Left renal pelvis (tissue), 4 donors: Measurements from ENCODE around the gene LRRC41. TPM values are rescaled to one million over a fixed set of nuclear protein-coding genes. Genes with fewer than 3 reads are reported as not detected.
"Not testable (repeated sequence)": the region's sequence is repeated elsewhere in the genome, so short reads cannot be mapped to it uniquely, and the experiment has no call there.

Experiments used
- DNase-seq, 4 donors: peaks; one replicate each; pipeline ENCODE4 v3.0.0-alpha.2; 2013; ENCODE audit warnings: low read depth in 4 of 4, low spot score in 3 of 4
- polyA plus RNA-seq, 4 donors: library from polyadenylated mRNA; unstranded; fragments of 120-200 nt; gene quantifications; one replicate each; pipeline ENCODE4 v1.2.1, GENCODE V29; 2013; ENCODE audit not compliant: insufficient read length in 4 of 4

The LRRC41 gene
- polyA plus RNA-seq, 4 donors = 68.7 to 93.8 (median 83.4) TPM

DNA sequence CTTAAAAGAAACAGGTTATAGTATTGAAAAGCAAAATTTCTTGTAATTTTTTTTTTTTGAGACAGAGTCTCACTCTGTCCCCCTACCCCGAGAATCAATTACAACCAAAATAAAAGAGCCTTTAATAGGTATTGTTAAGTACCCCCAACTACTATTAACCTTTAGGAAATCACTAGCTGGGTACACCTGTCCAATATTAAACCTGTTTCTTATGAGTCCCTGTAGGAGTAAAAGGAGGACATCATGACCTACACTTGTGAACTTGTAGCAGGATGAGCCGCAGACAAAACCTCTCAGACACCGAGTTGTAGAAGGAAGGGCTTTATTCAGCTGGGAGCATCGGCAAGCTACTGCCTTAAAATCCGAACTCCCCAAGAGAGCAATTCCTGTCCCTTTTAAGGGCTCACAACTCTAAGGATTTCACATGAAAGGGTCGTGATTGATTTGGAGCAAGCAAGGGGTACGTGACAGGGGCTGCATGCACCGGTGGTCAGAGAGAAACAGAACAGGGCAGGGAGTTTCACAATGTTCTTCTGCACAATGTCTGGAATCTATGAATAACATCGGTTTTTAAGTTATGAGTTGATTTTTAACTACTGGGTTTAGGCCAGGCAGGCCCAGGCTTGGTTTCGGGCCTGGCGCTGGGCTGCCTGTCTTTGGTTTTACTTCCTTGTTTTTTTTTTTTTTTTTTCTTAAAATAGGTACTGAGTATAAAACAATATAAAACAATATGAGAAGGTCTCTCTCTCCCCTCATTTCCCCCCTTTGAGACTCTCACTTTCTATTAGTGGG, 22.1 kb upstream of the LRRC41 start:
- not testable (repeated sequence) for DNase-seq

DNA sequence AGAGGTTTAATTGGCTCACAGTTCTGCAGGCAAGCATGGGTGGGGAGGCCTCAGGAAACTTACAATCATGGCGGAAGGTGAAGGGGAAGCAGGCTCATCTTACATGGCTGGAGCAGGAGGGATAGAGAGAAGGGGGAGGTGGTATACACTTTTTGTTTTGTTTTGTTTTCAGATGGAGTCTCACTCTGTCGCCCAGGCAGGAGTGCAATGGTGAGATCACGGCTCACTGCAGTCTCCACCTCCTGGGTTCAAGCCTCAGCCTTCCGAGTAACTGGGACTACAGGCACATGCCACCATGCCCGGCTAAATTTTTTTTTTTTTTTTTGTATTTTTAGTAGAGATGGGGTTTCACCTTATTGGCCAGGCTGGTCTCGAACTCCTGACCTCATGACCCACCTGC, 18.8 kb upstream of the LRRC41 start:
- DNase-seq = not testable (repeated sequence)

DNA sequence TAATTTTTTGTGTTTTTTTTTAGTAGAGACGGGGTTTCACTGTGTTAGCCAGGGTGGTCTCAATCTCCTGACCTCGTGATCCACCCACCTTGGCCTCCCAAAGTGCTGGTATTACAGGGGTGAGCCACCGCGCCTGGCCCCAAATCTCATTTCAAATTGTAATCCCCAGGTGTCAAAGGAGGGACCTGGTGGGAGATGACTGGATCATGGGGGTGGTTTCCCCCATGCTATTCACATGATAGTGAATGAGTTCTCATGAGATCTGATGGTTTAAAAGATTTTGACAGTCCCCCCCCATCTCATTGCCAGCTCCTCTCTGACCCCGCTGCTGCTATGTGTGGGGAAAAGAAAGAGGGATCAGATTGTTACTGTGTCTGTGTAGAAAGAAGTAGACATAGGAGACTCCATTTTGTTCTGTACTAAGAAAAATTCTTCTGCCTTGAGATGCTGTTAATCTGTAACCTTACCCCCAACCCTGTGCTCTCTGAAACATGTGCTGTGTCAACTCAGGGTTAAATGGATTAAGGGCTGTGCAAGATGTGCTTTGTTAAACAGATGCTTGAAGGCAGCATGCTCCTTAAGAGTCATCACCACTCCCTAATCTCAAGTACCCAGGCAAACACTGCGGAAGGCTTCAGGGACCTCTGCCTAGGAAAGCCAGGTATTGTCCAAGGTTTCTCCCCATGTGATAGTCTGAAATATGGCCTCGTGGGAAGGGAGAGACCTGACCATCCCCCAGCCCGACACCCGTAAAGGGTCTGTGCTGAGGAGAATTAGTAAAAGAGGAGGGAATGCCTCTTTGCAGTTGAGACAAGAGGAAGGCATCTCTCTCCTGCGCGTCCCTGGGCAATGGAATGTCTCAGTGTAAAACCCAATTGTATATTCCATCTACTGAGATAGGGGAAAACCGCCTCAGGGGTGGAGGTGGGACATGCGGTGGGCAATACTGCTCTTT, 16.8 kb upstream of the LRRC41 start:
- not testable (repeated sequence) for DNase-seq

DNA sequence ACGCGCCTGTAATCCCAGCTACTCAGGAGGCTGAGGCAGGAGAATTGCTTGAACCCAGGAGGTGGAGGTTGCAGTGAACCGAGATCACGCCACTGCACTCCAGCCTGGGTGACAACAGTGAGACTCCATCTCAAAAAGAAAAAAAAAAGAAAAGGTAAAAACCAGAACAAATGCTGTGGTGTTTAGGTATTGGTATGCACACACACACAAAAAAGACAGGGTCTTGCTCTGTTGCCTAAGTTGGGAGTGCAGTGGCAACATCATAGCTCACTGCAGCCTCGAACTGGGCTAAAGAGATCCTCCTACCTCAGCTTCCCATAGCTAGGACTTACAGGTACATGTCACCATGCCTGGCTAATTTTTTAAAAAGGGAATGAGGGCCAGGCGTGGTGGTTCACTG, 15.9 kb upstream of the LRRC41 start:
- not testable (repeated sequence) for DNase-seq

DNA sequence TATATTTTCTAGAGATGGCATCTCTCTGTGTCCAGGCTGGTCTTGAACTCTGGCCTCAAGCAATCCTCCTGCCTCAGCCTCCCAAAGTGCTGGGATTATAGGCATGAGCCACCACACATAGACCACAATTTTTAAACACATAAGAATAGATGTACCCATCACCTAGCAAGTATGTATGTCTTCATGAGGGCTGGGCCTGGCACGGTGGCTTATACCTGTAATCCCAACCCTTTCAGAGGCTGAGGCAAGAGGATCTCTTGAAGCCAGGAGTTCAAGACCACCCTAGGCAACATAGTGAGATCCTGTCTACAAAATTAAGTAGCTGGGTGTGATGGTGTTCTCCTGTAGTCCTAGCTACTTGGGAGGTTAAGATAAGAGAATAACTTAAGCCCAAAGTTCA, 13.9 kb upstream of the LRRC41 start:
- DNase-seq = no peak

DNA sequence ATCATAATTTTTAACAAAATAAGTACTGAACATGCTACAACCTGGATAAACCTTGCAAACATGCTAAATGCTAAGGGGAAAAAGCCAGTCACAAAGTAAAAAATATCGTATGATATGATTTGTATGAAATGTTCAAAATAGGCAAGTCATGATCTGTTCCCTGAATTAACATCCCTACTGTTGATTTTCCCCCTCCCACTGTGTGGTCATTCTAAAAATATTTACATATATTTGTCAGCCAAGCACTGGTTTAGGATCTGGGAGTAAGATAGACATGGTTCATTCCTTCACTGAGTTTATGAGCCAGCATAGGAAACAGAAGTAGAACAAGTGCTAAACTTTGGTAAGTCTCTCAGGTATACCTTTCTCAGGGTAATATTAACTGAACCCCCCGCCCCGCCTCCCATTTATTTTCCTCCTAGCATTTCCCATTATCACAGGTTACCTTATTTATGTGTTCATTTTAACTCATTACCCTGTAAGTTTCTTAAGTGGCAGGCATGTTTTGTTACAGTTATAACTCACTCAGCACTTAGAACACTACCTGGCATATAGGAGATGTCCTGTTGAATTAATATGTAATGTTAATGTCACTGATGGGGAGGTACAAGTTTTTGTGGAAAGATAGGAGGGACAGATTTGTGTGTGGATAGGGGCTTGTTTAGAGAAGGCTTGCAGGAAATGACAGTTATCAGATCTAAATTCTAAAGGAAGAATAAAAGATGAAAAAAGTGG, 12.4 kb upstream of the LRRC41 start:
- no peak for DNase-seq

DNA sequence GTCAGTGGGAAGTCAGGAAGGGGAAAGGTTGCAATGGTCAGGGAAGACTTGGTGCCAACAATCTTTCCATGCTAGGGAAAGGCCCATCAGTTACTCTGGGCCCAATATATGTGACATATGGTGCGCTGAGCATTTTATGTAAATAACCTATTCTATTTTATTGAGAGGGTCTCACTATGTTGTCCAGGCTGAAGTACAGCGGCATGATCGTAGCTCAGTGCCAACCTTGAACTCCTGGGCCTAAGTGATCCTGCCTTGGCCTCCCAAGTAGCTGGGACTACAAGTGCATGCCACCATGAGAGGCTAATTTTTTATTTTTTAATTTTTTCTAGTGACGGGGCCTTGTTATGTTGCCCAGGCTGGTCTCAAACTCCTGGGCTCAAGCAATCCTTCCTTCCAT, 6.9 kb upstream of the LRRC41 start:
- DNase-seq = no peak

DNA sequence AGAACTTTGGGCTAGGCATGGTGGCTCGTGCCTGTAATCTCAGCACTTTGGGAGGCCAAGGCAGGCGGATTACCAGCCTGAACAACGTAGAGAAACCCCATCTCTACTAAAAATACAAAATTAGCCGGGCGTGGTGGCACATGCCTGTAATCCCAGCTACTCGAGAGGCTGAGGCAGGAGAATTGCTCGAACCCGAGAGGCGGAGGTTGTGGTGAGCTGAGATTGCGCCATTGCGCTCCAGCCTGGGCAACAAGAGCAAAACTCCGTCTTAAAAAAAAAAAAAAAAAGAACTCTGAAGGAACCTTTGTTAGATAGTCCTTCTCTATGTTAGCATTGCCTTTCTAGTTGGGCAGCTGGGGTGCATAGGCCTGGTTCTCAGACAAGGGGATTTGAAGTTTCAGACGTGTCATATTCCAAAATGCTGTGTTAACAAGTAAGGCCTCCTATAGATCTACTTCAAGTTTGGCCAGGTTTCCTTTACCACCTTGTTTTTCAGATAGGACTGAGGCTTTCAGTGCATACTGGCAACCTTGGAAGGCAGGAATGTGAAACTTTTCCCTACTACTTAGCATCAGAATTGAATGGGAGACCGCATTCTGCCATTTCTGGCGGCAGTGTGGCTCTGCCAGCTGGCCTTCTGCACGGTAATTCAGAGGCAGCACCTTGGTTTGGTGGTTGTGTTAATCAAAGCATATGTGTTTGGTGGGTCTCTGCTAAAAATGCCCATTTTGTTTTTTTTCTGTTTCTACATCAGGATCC, 6.2 kb upstream of the LRRC41 start:
- no peak for DNase-seq

DNA sequence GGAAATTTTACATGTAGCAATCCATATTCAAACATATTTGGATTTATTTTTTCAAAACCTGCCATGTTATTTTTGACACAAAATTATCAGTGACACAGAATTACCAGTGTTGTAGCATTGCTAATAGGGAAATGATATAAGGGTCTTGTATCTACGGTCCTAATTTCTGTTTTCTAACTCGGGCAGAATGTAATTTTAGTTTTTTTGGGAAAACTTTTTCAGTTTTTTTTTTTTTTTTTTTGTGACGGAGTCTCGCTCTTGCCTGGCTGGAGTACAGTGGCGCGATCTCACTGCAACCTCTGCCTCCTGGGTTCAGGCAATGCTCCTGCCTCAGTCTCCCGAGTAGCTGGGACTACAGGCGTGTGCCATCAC, 2.7 kb upstream of the LRRC41 start:
- no peak for DNase-seq

DNA sequence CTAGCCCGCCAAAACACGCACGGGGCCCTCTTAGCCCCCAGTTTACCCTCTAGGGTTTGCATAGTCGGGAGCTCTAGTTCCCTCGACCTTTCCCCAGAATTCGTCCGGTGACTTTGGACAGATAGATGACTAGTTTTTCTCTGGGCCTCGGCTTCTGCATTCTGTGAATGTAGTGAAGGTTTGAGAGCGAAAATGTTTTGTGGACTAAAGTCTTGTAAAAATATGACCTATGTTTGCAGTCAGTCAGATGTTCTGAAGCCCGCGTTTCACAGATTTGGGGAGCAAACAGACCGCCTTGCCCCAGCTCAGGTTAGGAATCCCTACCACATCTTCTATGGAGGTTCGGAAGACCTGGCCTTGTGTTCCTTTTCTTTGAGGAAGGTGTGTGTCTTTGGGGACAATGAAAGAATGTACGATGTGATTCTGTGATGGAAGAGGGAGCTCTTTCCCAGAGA, 483 bp upstream of the LRRC41 start:
- DNase-seq = no peak

DNA sequence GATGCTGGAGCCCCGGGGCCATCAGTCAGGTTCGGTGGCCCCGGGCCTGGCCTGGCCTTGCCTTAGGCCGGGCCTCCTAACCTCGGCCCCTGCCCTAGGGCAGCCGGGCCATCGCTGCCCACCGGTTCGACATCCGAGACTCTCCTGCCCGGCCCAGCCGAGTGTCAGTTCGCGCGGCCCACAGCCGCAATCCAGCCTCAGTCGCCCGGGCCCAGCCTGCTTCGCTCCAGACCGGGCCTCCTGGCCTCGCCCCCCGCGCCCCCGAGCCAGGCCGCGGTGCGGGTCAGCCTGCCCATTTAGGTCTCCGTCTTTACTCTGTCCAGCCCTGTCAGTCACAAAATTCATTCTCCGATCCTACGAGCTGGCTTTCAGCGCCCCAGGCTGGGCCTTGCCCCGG, 777 bp downstream of the LRRC41 start:
- DNase-seq = no peak

DNA sequence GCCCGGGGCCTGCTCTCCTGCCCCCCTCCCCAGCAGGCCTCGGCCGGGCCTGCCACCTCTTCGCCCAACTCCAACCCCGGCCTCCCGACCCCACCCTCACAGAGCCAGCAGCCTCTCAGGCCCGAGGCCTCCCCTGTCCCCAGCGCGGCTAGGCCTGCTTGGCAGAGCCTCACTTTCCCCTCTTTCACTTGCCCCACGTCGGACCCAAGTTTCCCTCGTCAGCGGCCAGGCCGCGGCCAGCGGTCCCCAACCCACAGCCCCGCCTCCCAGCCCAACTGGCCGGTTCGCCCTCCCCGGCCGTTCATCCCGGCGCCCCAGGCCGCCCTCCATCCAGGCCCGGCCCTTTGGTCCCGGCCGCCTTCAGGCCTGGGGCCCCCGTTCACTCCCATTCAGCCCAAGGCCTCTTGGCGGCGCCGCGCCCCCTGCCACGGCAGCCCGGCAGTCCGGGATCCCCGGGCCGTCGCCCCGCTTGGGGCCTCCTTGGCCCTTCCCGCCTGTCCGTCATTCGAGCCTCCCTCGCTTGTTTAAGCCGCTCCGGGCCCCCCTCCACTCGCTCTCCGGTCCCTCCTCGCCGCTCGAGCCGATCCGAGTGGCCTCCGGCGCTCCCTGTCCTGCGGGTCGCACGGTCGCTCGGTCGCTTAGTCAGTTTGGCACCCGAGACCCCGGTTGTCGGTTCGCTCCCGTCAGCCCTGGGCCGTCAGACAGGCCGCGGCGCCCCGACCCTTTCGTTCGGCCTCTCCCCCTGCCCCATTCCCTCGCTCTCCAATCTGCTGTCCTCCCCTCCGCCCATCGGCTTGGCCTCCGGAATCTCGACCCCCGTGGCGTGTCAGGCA, 1.4 kb downstream of the LRRC41 start:
- DNase-seq = peak in 1 of 4 donors; percentile 24

DNA sequence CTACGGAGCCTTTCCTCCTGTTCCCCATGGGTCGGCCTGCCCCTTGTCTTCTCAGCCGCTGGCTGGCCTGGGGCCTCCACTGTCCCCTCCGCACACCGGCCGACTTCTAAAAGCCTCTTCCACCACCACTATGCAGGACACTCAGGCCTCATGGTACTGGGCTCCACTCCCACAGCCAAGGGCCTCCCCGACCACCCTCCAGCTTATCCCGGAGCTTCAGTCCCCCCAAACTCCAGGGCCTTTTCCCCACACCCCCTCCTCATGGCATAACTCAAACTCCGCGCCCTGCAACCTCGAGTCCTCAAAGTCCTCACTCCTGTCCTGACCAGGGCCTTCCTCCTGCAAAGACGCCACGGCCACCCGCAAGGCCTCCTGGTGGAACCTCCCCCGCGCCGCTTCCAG, 2.0 kb downstream of the LRRC41 start:
- DNase-seq = no peak

DNA sequence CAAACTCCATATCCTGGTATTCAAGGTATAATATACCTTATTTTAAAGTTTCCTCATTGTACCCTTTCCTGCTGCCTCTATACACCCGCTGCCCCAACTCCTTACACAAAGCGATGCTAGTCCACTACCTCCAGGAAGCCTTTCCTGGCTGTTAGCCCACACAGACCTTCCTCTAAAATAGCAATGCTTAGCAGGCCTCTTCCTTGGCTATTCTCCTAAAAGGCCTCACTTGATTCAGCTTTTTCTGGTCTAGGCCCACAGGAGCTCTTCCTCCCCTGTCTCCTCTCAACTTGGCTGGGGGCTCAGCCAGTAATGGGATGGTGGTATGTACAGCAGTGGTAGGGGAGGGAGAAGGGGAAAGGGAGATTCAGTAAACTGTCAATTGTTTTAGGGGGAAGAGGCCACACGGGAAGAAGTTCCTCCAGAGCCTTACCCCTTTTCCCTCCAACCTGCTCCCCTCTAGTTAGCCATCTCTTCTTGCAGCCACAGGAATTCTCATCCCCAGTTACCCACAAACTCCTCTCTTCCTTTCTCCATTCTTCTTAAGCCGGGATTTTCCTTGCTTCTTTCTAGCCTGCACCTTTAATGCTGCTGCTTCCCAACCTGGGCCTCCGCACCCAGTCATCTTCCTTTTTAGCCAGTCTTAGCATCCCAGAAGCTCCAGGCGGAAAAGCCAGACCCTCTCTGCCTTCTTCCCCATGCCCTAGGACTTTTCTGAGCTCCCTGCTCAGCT, 2.6 kb downstream of the LRRC41 start:
- DNase-seq = no peak

DNA sequence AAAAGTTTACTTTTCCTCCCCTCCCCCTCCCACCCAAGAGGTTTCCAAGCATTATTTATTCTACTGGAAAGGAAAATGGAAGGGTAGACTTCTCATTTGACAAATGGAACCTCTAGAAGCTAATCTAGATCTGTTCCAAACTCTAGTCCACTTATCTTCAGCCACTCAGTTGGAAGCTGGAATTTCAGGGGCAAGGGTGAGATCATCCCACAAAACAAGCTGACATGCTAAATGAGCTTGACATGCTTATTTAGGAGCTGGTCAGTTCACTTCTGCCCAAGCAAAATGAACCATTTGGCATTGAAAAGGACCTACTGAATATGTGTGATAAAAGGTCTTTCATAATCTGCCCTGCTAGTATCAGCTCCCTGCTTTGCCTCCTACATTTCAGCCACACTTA, 5.0 kb downstream of the LRRC41 start:
- DNase-seq = no peak

DNA sequence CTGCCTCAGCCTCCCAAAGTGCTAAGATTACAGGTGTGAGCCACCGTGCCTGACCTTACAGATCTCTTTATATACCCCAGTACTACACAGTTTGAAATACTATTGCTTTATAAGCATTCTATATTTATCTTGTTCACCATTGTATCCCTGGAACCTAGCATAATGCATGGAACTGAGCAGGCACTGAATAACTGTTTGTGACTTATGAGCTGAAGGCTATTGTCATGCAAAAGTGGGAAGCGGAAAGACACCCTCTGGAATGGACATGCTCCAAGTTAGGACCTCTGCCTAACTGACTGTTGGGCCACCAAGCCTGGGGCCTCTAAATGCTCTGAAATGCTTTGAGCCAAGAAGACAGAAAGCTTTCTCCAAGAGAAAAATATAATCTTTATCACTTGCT, 8.1 kb downstream of the LRRC41 start:
- no peak for DNase-seq

DNA sequence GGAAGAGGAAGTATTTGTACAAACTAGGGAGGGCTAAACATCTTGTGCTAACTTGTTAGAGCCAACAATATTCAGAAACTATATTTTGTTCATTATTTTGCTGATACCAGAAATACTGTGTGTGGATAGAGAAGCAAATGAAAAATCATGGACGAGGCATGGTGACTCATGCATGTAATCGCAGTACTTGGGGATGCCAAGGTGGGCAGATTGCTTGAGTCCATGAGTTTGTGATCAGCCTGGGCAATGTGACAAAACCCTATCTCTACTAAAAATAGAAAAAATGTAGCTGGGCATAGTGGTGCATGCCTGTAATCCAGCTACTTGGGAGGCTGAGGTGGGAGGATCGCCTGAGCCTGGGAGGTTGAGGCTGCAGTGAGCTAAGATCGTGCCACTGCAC, 13.4 kb downstream of the LRRC41 start:
- no peak for DNase-seq

DNA sequence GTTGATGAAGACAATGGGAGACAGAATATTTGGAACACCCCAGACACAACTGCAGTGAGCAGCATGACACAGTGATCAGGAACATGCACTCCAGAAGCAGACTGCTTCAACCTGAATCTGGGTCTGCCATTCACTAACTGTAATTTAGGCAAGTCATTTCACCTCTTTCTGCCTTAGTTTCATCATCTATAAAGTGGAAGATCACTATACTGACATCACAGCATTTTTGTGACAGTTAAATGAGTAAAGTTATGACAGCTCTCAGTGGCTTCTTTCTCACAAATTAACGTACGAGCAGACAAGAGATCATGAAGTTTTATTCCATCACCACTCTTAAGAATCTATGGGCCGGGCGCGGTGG, 14.3 kb downstream of the LRRC41 start:
- DNase-seq = no peak
